A673 (cell line): ENCODE data around the gene NRL. TPM values are rescaled to one million over a fixed set of nuclear protein-coding genes. Genes with fewer than 3 reads are reported as not detected.
A peak's percentile ranks its signal among the peaks of the same experiment; 100 is the strongest.

Source experiments
- BruUV-seq: library from RNA; stranded (reverse); fragments of 400-500 nt; replicated peaks from 2 replicates; lab custom pipeline; 2021; lab: Mats Ljungman, UMichigan
- CTCF ChIA-PET: fragments of 300-600 bp; sonication (Branson Sonifier 250); formaldehyde crosslinking; loops from one replicate; lab custom pipeline; 2022; ENCODE audit warnings: antibody characterized with exemption; lab: Charles Lee
- POLR2A ChIA-PET: fragments of 300-600 bp; sonication (Branson Sonifier 250); formaldehyde crosslinking; loops from one replicate; lab custom pipeline; 2022; ENCODE audit warnings: antibody characterized with exemption; ENCODE audit not compliant: low non-redundant PET; lab: Charles Lee
- DNase-seq: peaks from one replicate; pipeline ENCODE4 v3.0.0-alpha.2; 2015; ENCODE audit warnings: low spot score
- H3K27ac ChIP-seq: fragments of 200-600 bp; sonication (generic); 2 replicates; pipeline ENCODE4 v1.5.1; 2016; ENCODE audit warnings: mixed run types, low read depth, mild to moderate bottlenecking, mixed read lengths, antibody characterized with exemption, low read length; ENCODE audit not compliant: poor library complexity, severe bottlenecking
- H3K27me3 ChIP-seq: fragments of 200-600 bp; sonication (generic); replicated peaks from 2 replicates; pipeline ENCODE4 v1.6.1; 2017; ENCODE audit warnings: mixed run types, low read depth, mild to moderate bottlenecking, mixed read lengths, antibody characterized with exemption, low read length; ENCODE audit not compliant: insufficient read depth, poor library complexity
- H3K36me3 ChIP-seq: fragments of 200-600 bp; sonication (generic); 2 replicates; pipeline ENCODE4 v1.6.1; 2016; ENCODE audit warnings: mixed run types, mild to moderate bottlenecking, mixed read lengths, antibody characterized with exemption, low read length; ENCODE audit not compliant: insufficient read depth, poor library complexity, severe bottlenecking
- H3K4me1 ChIP-seq: fragments of 200-600 bp; sonication (generic); 2 replicates; pipeline ENCODE4 v1.6.1; 2017; ENCODE audit warnings: mixed run types, mild to moderate bottlenecking, mixed read lengths, antibody characterized with exemption, low read length; ENCODE audit not compliant: insufficient read depth, poor library complexity, severe bottlenecking
- H3K4me3 ChIP-seq: fragments of 200-600 bp; sonication (generic); 2 replicates; pipeline ENCODE4 v1.5.1; 2016; ENCODE audit warnings: low read depth, mixed run types, mild to moderate bottlenecking, mixed read lengths, low read length; ENCODE audit not compliant: poor library complexity, severe bottlenecking
- H3K9me3 ChIP-seq: fragments of 200-600 bp; sonication (generic); 2 replicates; pipeline ENCODE4 v1.6.1; 2016; ENCODE audit warnings: mixed run types, low read depth, mild to moderate bottlenecking, mixed read lengths, antibody characterized with exemption, low read length; ENCODE audit not compliant: poor library complexity, severe bottlenecking
- EZH2 ChIP-seq: fragments of 200-600 bp; sonication (generic); IDR thresholded peaks from 2 replicates; pipeline ENCODE4 v1.6.1; 2017; ENCODE audit warnings: borderline replicate concordance, low read depth, mild to moderate bottlenecking, mixed read lengths, antibody characterized with exemption, low read length; ENCODE audit not compliant: poor library complexity, severe bottlenecking
- intact Hi-C: fragments of 100-400 bp; cut with micrococcal nuclease; formaldehyde crosslinking; loops from one replicate; pipeline ENCODE4 v1.10.0; 2022; ENCODE audit not compliant: unreplicated experiment
- total RNA-seq: library from RNA; stranded (reverse); gene quantifications from 2 replicates; pipeline ENCODE4 v1.2.3, GENCODE V29; 2021
- TF ChIP-seq, protein P1 (sequence below): fragments of 300-800, 200-600 bp; sonication (generic); conservative IDR thresholded peaks from 2 replicates; pipeline ENCODE4 v1.5.1; 2017; ENCODE audit warnings: low read depth, mild to moderate bottlenecking, antibody characterized with exemption, low read length, moderate library complexity, mixed read lengths

Gene NRL
- total RNA-seq, 1 experiment from 2014 or later: 1.9 TPM

DNA sequence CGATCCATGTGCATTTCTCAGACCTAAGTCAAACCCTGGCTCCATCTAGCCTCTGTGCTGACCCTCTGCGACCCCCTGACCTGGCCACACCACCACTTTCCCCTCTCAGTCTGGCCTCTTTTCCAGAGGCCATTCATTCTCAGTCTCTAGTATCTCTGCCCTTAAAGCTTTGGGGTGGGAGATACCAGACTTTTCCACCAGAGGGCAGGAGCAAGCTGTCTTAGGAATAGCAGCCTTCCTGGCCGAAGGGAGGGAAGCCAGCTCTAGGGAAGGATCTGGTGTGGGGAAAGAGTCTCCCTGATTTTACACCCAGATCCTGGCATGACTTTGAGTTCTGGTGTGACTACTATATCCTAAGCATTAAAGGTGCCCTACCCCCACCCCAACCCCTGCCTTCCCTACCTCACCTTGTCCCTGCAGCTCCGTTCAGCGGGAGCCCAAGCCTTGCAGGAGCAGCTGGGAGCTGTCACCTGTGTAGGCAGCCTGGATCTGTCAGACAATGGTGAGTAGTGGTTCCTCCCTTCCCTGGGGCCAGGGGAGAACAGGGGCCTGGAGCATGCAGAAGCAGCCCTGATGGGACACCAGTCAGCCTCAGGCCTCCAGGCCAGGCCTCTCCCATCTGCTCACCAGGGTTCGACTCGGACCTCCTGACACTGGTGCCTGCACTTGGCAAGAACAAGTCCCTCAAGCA is 56.3 kb downstream of the NRL start:
- no peak for TF ChIP-seq EZH2
- TF ChIP-seq, protein P1, sequence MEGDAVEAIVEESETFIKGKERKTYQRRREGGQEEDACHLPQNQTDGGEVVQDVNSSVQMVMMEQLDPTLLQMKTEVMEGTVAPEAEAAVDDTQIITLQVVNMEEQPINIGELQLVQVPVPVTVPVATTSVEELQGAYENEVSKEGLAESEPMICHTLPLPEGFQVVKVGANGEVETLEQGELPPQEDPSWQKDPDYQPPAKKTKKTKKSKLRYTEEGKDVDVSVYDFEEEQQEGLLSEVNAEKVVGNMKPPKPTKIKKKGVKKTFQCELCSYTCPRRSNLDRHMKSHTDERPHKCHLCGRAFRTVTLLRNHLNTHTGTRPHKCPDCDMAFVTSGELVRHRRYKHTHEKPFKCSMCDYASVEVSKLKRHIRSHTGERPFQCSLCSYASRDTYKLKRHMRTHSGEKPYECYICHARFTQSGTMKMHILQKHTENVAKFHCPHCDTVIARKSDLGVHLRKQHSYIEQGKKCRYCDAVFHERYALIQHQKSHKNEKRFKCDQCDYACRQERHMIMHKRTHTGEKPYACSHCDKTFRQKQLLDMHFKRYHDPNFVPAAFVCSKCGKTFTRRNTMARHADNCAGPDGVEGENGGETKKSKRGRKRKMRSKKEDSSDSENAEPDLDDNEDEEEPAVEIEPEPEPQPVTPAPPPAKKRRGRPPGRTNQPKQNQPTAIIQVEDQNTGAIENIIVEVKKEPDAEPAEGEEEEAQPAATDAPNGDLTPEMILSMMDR: peak; percentile 80
- Histone ChIP-seq H3K27ac (no peak overlapping the region), H3K4me1 (no peaks in the 10 kb centered on the region), H3K4me3 (no peak overlapping the region), H3K9me3 (no peaks in the 10 kb centered on the region), H3K36me3 (no peaks in the 10 kb centered on the region), H3K27me3 (peaks cover 3% of the 10 kb centered on the region)
- POLR2A ChIA-PET: no interaction called here
- BruUV-seq: no TSS peak
- peak; percentile 80 for DNase-seq
- intact Hi-C loops: loop anchor here (1.0 to 5.0 kb wide), 4 partner anchors 32 to 239 kb away; partner anchors contain the start of genes DHRS1, IRF9 and NOP9
- CTCF ChIA-PET: interaction anchor here (0.6 to 2.8 kb wide), 15 partner anchors 11 to 443 kb away, joined by 3 to 57 read pairs (median 6); partner anchors contain the start of genes CIDEB, DCAF11, IRF9 and NRL

GRCh38 chr14:24057867-24058259 is 56.9 kb downstream of the NRL start:
- intact Hi-C loops: loop anchor here (1.0 to 5.0 kb wide), 4 partner anchors 32 to 239 kb away; partner anchors contain the start of genes DHRS1, IRF9 and NOP9
- Histone ChIP-seq H3K27me3 (peaks cover 5% of the 10 kb centered on the region), H3K36me3 (no peaks in the 10 kb centered on the region), H3K9me3 (no peaks in the 10 kb centered on the region), H3K4me3 (no peak overlapping the region), H3K4me1 (no peaks in the 10 kb centered on the region), H3K27ac (no peak overlapping the region)
- ChIA-PET CTCF (interaction anchor here (0.7 to 2.8 kb wide), 12 partner anchors 12 to 374 kb away, joined by 3 to 57 read pairs (median 6); partner anchors contain the start of genes CIDEB and IRF9), POLR2A (no interaction called here)
- TF ChIP-seq, protein P1: no peak
- no peak for TF ChIP-seq EZH2
- no peak for DNase-seq
- BruUV-seq: no TSS peak

DNA sequence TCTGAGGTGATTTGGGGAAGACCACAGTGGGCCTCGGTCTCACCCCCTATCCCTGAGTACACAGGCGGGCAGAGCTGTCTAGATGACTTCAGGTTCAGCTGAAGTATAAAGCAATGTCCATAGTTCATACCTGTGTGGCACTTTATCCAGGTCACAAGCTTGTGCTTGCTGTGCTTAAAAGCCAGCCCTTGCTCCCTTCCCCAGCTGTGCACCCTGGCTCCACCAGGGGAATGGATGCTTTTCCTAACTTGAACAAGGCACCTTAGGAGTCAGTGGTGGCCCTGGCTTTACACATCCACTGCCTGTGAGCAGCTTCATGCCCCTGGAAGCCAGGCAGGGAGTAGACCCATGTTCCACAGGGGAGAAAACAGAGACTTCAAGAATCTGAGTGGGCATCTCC is 57.5 kb downstream of the NRL start:
- H3K9me3 ChIP-seq: no peaks in the 10 kb centered on the region
- no TSS peak for BruUV-seq
- H3K27me3 ChIP-seq: peaks cover 11% of the 10 kb centered on the region
- H3K4me1 ChIP-seq: peaks cover 5% of the 10 kb centered on the region
- TF ChIP-seq, protein P1: no peak
- TF ChIP-seq EZH2: no peak
- H3K27ac ChIP-seq: no peak overlapping the region
- intact Hi-C loops: loop anchor here (5.0 kb wide), 2 partner anchors 50 to 240 kb away; partner anchors contain the start of genes DHRS1 and NOP9
- H3K4me3 ChIP-seq: no peak overlapping the region
- POLR2A ChIA-PET: no interaction called here
- DNase-seq: no peak
- no peaks in the 10 kb centered on the region for H3K36me3 ChIP-seq
- CTCF ChIA-PET: interaction anchor here (1.6 to 2.8 kb wide), 5 partner anchors 29 to 239 kb away, joined by 6 to 57 read pairs (median 13); partner anchors contain the start of gene IRF9
